ENCODE measurements around the gene USP22.
"Not testable (repeated sequence)": the region's sequence is repeated elsewhere in the genome, so short reads cannot be mapped to it uniquely, and the experiment has no call there.

The USP22 gene

DNA sequence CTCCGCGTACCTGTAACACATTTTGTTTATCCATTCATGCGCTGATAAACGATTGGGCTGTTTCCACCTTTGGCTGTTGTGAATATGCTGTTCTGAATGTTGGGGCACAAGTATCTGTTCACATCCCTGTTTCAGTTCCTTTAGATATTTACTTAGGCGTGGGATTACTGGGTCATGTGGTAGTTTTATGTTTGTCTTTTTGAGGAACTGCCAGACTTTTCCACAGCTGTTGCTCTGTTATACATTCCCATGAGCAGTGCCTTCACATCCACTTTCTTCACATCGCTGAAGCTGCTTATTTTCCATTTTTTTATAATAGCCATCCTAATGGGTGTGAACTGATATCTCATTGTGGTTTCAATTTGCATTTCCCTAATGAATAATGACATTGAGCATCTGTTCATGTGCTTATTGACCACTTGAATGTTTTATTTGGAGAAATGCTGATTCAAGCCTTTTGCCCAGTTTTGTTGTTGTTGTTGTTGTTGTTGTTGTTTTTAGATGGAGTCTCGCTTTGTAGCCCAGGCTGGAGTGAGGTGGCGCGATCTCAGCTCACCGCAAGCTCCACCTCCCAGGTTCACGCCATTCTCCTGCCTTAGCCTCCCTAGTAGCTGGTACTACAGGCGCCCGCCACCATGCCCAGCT is 65.1 kb downstream of the USP22 start:
- H3K4me3 ChIP-seq (ENCODE audit: low read length); H3K9ac ChIP-seq (ENCODE audit: low read depth, low read length); H3K9me3 ChIP-seq (ENCODE audit: insufficient read depth, low read depth, low read length); H3K4me1 ChIP-seq (ENCODE audit: insufficient read depth, low read length); H3K27me3 ChIP-seq (ENCODE audit: insufficient read depth, low read length); H3K27ac ChIP-seq (ENCODE audit: low read length); H3K36me3 ChIP-seq (ENCODE audit: insufficient read depth, low read depth, low read length): not testable (repeated sequence)

DNA sequence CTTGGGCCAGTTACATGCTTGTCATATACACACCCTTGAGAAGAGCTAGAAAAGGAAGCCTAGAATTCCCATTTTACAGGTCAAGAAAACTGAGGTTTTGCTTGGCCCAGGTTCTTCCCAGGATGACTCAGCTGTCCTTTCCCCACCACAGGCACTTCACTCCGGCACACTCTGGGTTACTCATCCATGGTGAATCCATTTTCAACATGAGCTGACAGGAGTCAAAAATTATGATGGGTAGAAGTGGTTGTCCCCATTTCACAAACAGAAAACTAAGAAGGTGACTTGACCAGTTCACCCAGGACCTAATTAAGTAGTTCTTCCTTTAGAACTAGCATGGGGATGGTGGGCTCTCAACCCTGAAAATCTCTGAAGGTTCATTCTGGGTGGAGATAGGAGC is 67.2 kb downstream of the USP22 start:
- Histone ChIP-seq H3K36me3 (ENCODE audit: insufficient read depth, low read depth, low read length) (no peaks in the 10 kb centered on the region), H3K4me1 (ENCODE audit: insufficient read depth, low read length) (no peaks in the 10 kb centered on the region), H3K4me3 (ENCODE audit: low read length) (no peak overlapping the region), H3K9me3 (ENCODE audit: insufficient read depth, low read depth, low read length) (no peaks in the 10 kb centered on the region), H3K9ac (ENCODE audit: low read depth, low read length) (no peak overlapping the region), H3K27me3 (ENCODE audit: insufficient read depth, low read length) (no peaks in the 10 kb centered on the region), H3K27ac (ENCODE audit: low read length) (no peak overlapping the region)

- H3K27me3 ChIP-seq (ENCODE audit: insufficient read depth, low read length) = no peaks in the 10 kb centered on the region
- no peaks in the 10 kb centered on the region for H3K9me3 ChIP-seq (ENCODE audit: insufficient read depth, low read depth, low read length)
- H3K27ac ChIP-seq (ENCODE audit: low read length) = no peak overlapping the region
- H3K4me3 ChIP-seq (ENCODE audit: low read length) = no peak overlapping the region
- H3K4me1 ChIP-seq (ENCODE audit: insufficient read depth, low read length) = no peaks in the 10 kb centered on the region
- no peaks in the 10 kb centered on the region for H3K36me3 ChIP-seq (ENCODE audit: insufficient read depth, low read depth, low read length)
- no peak overlapping the region for H3K9ac ChIP-seq (ENCODE audit: low read depth, low read length)
Observed at GRCh38 chr17:20970329-20970728, 72.5 kb downstream of the USP22 start.

- Histone ChIP-seq H3K27ac (ENCODE audit: low read length) (no peak overlapping the region), H3K36me3 (ENCODE audit: insufficient read depth, low read depth, low read length) (no peaks in the 10 kb centered on the region), H3K4me3 (ENCODE audit: low read length) (no peak overlapping the region), H3K9ac (ENCODE audit: low read depth, low read length) (no peak overlapping the region), H3K27me3 (ENCODE audit: insufficient read depth, low read length) (no peaks in the 10 kb centered on the region), H3K9me3 (ENCODE audit: insufficient read depth, low read depth, low read length) (no peaks in the 10 kb centered on the region), H3K4me1 (ENCODE audit: insufficient read depth, low read length) (no peaks in the 10 kb centered on the region)
Observed at GRCh38 chr17:20968913-20969616, 73.7 kb downstream of the USP22 start.

DNA sequence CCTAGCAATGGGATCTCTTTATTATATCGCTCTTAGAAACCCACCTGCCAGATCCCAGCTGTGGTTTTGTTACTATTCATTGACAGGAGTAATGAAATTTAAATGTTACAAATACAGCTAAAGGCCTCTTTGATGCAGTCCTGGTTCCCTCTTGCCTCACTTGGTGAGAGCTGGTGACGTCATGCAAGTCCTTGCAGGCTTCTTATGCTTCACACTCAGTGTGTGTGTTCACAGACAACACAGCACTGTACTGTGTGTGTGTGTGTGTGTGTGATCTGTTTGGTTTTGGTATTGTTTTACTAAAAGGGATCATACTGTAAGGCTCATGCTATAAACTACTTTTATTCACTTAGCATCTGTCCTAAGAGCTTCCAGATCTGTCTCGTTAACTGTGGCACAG is 75.0 kb downstream of the USP22 start:
- H3K36me3 ChIP-seq (ENCODE audit: insufficient read depth, low read depth, low read length) = no peaks in the 10 kb centered on the region
- no peaks in the 10 kb centered on the region for H3K9me3 ChIP-seq (ENCODE audit: insufficient read depth, low read depth, low read length)
- no peaks in the 10 kb centered on the region for H3K27me3 ChIP-seq (ENCODE audit: insufficient read depth, low read length)
- H3K27ac ChIP-seq (ENCODE audit: low read length) = no peak overlapping the region
- no peak overlapping the region for H3K9ac ChIP-seq (ENCODE audit: low read depth, low read length)
- H3K4me1 ChIP-seq (ENCODE audit: insufficient read depth, low read length) = no peaks in the 10 kb centered on the region; the same call in 1 of the 2 replicates
- H3K4me3 ChIP-seq (ENCODE audit: low read length) = no peak overlapping the region

- H3K4me1 ChIP-seq (ENCODE audit: insufficient read depth, low read length) = no peaks in the 10 kb centered on the region; the same call in 1 of the 2 replicates
Observed at GRCh38 chr17:20966870-20967269, 75.9 kb downstream of the USP22 start.

DNA sequence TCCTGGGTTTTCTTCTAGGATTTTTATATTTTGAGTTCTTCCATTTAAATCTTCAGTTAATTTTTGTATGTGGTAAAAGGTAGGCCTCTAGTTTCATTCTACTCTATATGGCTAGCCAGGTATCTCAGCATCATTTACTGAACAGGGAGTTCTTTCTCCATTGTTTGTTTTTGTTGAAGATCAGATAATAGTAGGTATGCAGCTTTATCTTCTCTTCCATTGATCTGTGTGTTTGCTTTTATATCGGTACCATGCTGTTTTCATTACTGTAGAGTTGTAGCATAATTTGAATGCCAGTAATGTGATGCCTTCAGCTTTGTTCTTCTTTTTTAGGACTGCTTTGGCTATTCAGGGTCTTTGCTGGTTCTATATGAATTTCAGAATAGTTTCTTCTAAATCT is 77.3 kb downstream of the USP22 start:
- H3K27ac ChIP-seq (ENCODE audit: low read length) = no peak overlapping the region
- H3K9me3 ChIP-seq (ENCODE audit: insufficient read depth, low read depth, low read length) = no peaks in the 10 kb centered on the region
- H3K4me1 ChIP-seq (ENCODE audit: insufficient read depth, low read length) = peaks cover 5% of the 10 kb centered on the region; the same call in 1 of the 2 replicates
- no peaks in the 10 kb centered on the region for H3K27me3 ChIP-seq (ENCODE audit: insufficient read depth, low read length)
- no peak overlapping the region for H3K4me3 ChIP-seq (ENCODE audit: low read length)
- H3K36me3 ChIP-seq (ENCODE audit: insufficient read depth, low read depth, low read length) = no peaks in the 10 kb centered on the region
- H3K9ac ChIP-seq (ENCODE audit: low read depth, low read length) = no peak overlapping the region

More at GRCh38 chr17:20966870-20967269, 75.9 kb downstream of the USP22 start:
- Histone ChIP-seq H3K27me3 (ENCODE audit: insufficient read depth, low read length) (no peaks in the 10 kb centered on the region), H3K27ac (ENCODE audit: low read length) (no peak overlapping the region), H3K9me3 (ENCODE audit: insufficient read depth, low read depth, low read length) (no peaks in the 10 kb centered on the region), H3K9ac (ENCODE audit: low read depth, low read length) (no peak overlapping the region), H3K36me3 (ENCODE audit: insufficient read depth, low read depth, low read length) (no peaks in the 10 kb centered on the region), H3K4me3 (ENCODE audit: low read length) (no peak overlapping the region)

DNA sequence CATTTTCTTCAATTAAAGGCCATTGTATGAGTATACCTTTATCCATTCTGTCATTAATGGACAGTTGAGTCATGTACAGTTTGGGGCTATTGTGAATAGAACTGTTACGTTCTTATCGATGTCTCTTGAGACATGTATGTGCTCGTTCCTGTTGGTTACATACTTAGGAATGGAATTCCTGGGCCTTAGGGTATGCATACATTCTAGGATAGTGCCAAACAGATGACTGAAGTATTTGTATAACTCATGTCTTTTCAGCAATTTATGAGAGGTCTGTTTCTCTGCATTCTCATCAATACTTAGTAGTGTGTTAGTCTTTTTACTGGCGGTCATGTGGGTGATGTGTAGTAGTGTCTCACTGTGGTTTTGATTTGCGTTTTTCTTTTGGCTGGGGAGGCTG is 81.2 kb downstream of the USP22 start:
- Histone ChIP-seq H3K36me3 (ENCODE audit: insufficient read depth, low read depth, low read length) (no peaks in the 10 kb centered on the region), H3K9ac (ENCODE audit: low read depth, low read length) (no peak overlapping the region), H3K27me3 (ENCODE audit: insufficient read depth, low read length) (no peaks in the 10 kb centered on the region), H3K4me1 (ENCODE audit: insufficient read depth, low read length) (peaks cover 5% of the 10 kb centered on the region; the same call in 1 of the 2 replicates), H3K9me3 (ENCODE audit: insufficient read depth, low read depth, low read length) (no peaks in the 10 kb centered on the region), H3K4me3 (ENCODE audit: low read length) (no peak overlapping the region), H3K27ac (ENCODE audit: low read length) (no peak overlapping the region)

DNA sequence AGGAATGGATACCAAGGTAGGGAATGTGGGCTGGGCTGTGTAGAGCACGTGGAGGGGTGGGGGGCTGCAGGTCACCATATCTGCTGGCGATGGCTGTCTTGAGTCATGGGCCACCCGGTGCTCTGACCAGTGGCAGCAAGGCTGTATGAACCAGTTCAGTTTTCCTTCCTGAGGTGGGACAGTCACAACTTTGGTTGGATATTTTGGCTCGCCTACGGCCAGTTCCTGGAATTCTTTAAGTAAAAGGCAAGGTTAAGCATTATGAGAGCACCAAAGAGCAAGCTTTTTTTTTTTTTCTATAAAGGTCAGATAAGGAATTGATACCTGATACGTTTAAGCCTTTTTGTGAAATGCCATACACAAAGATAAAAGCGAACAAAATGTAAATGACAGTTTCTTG is 81.9 kb downstream of the USP22 start:
- Histone ChIP-seq H3K4me3 (ENCODE audit: low read length) (no peak overlapping the region), H3K4me1 (ENCODE audit: insufficient read depth, low read length) (peaks cover 5% of the 10 kb centered on the region; the same call in 1 of the 2 replicates)

GRCh38 chr17:20955427-20956323 is 87.1 kb downstream of the USP22 start:
- Histone ChIP-seq H3K4me3 (ENCODE audit: low read length) (no peak overlapping the region), H3K36me3 (ENCODE audit: insufficient read depth, low read depth, low read length) (no peaks in the 10 kb centered on the region), H3K9ac (ENCODE audit: low read depth, low read length) (no peak overlapping the region), H3K9me3 (ENCODE audit: insufficient read depth, low read depth, low read length) (no peaks in the 10 kb centered on the region), H3K4me1 (ENCODE audit: insufficient read depth, low read length) (no peaks in the 10 kb centered on the region), H3K27me3 (ENCODE audit: insufficient read depth, low read length) (no peaks in the 10 kb centered on the region), H3K27ac (ENCODE audit: low read length) (no peak overlapping the region)

More for the DNA sequence above, 81.9 kb downstream of the USP22 start:
- Histone ChIP-seq H3K27me3 (ENCODE audit: insufficient read depth, low read length) (no peaks in the 10 kb centered on the region), H3K27ac (ENCODE audit: low read length) (no peak overlapping the region), H3K9me3 (ENCODE audit: insufficient read depth, low read depth, low read length) (no peaks in the 10 kb centered on the region), H3K9ac (ENCODE audit: low read depth, low read length) (no peak overlapping the region), H3K36me3 (ENCODE audit: insufficient read depth, low read depth, low read length) (no peaks in the 10 kb centered on the region)

DNA sequence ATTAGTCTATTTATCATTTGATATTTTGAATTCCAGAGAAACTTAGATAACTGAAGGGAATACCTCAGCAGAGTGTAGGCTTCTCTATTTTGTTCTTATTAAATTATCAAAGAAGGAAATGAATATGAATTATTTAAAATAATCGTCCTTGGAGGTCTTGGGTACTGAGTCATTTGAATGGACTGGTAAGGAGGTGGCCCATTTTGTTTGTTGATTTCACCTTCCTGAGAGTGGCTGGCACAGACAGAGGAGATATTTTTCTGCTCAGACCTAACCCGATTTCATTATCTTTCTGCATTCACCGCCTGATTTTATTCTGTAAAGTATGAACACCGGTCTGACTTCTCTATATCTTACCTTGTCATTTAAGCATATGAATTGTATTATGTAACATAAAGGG is 88.0 kb downstream of the USP22 start:
- Histone ChIP-seq H3K4me3 (ENCODE audit: low read length) (no peak overlapping the region), H3K9me3 (ENCODE audit: insufficient read depth, low read depth, low read length) (no peaks in the 10 kb centered on the region), H3K4me1 (ENCODE audit: insufficient read depth, low read length) (no peaks in the 10 kb centered on the region), H3K27ac (ENCODE audit: low read length) (no peak overlapping the region), H3K36me3 (ENCODE audit: insufficient read depth, low read depth, low read length) (no peaks in the 10 kb centered on the region), H3K9ac (ENCODE audit: low read depth, low read length) (no peak overlapping the region), H3K27me3 (ENCODE audit: insufficient read depth, low read length) (no peaks in the 10 kb centered on the region)
